Natural killer cell (primary cell): ENCODE results near the gene ATP8B3. TPM values are rescaled to one million over a fixed set of nuclear protein-coding genes. Genes with fewer than 3 reads are reported as not detected.

Source experiments
- ATAC-seq, 3 donors: fragments of 150-1000 bp in 2 of 3; fragments of 200-7000 bp in 1 of 3; cut with Tn5 transposase; 1 replicate in 1 of 3; 2 replicates in 2 of 3; pipeline ENCODE4 v1.10.0; 2021; ENCODE audit warnings: mild to moderate bottlenecking in 2 of 3, moderate library complexity in 2 of 3
- DNase-seq, 2 donors: peaks; one replicate each; pipeline versions ENCODE4 v3.0.0 to v3.0.0-alpha.2; 2013 to 2021; ENCODE audit warnings: mixed read lengths in 1 of 2
- H3K27ac ChIP-seq: one replicate; pipeline ENCODE4 v1.5.1; 2013; ENCODE audit warnings: mild to moderate bottlenecking, low read length
- H3K27me3 ChIP-seq: one replicate; pipeline ENCODE4 v1.6.1; 2013; ENCODE audit warnings: low read length; ENCODE audit not compliant: control insufficient read depth, insufficient read depth
- H3K36me3 ChIP-seq: one replicate; pipeline ENCODE4 v1.6.1; 2013; ENCODE audit warnings: low read length; ENCODE audit not compliant: control insufficient read depth, insufficient read depth
- H3K4me1 ChIP-seq: one replicate; pipeline ENCODE4 v1.6.1; 2013; ENCODE audit warnings: low read length; ENCODE audit not compliant: control insufficient read depth, insufficient read depth
- H3K4me3 ChIP-seq: one replicate; pipeline ENCODE4 v1.5.1; 2013; ENCODE audit warnings: low read length
- H3K9me3 ChIP-seq: one replicate; pipeline ENCODE4 v1.6.1; 2013; ENCODE audit warnings: low read length; ENCODE audit not compliant: control insufficient read depth, insufficient read depth
- H3K27ac Mint-ChIP-seq, 2 donors: one replicate each; pipeline ENCODE4 v1.8.0; 2022; ENCODE audit warnings: mild to moderate bottlenecking in 2 of 2, mixed read lengths in 2 of 2, moderate library complexity in 1 of 2
- H3K27me3 Mint-ChIP-seq, 2 donors: one replicate each; pipeline ENCODE4 v1.8.0; 2022; ENCODE audit warnings: low read depth in 2 of 2, mixed read lengths in 2 of 2
- H3K36me3 Mint-ChIP-seq: one replicate; pipeline ENCODE4 v1.8.0; 2022; ENCODE audit warnings: mixed read lengths
- H3K4me1 Mint-ChIP-seq, 2 donors: one replicate each; pipeline ENCODE4 v1.8.0; 2022; ENCODE audit warnings: mixed read lengths in 2 of 2
- H3K4me3 Mint-ChIP-seq: one replicate; pipeline ENCODE4 v1.8.0; 2022; ENCODE audit warnings: mild to moderate bottlenecking, moderate library complexity, mixed read lengths
- H3K9me3 Mint-ChIP-seq, 2 donors: one replicate each; pipeline ENCODE4 v1.8.0; 2022; ENCODE audit warnings: mixed read lengths in 2 of 2
- CTCF ChIP-seq: fragments of 200-600 bp; IDR thresholded peaks from one replicate; pipeline ENCODE4 v1.8.0; 2022; ENCODE audit warnings: antibody characterized with exemption
- WGBS: methylation state at CpG from one replicate; pipeline ENCODE4 v1.1.7; 2013; ENCODE audit warnings: missing lambda C conversion rate; ENCODE audit not compliant: insufficient coverage; 5-methylcytosine and 5-hydroxymethylcytosine counted together
- intact Hi-C: fragments of 100-400 bp; cut with micrococcal nuclease; formaldehyde crosslinking; loops from one replicate; pipeline ENCODE4 v1.14.2; 2022
- total RNA-seq, 4 donors: library from RNA; stranded (reverse); fragments of 120-200 nt in 1 of 4; gene quantifications; one replicate each; pipeline versions ENCODE4 v1.2.3 to v1.2.4, GENCODE V29; 2013 to 2022

The ATP8B3 gene
- total RNA-seq, 3 donors from 2014 or later (not counting 1 experiment from before 2014, with no cell fraction given): 5.3 to 11.5 (median 11.2) TPM

GRCh38 chr19:1841209-1841924 is 29.3 kb upstream of the ATP8B3 start:
- H3K9me3 Mint-ChIP-seq: no peaks in the 10 kb centered on the region
- WGBS: 91% methylated on average over 35 of the region's 35 CpGs
- no peaks in the 10 kb centered on the region for H3K9me3 ChIP-seq
- no peak for ATAC-seq
- H3K4me3 Mint-ChIP-seq: no peak overlapping the region
- intact Hi-C loops: no loop called here
- peaks cover 59% of the 10 kb centered on the region for H3K4me1 ChIP-seq
- no peaks in the 10 kb centered on the region for H3K27me3 ChIP-seq
- peaks cover 26 to 66% of the 10 kb centered on the region in 2 donors for H3K4me1 Mint-ChIP-seq
- H3K4me3 ChIP-seq: no peak overlapping the region
- H3K27ac ChIP-seq: no peak overlapping the region
- no peaks in the 10 kb centered on the region for H3K27me3 Mint-ChIP-seq
- no peak for DNase-seq
- H3K36me3 Mint-ChIP-seq: no peaks in the 10 kb centered on the region
- no peak for TF ChIP-seq CTCF
- H3K27ac Mint-ChIP-seq: peak overlapping the region in 1 of 2 donors; percentile 43
- H3K36me3 ChIP-seq: peaks cover 7% of the 10 kb centered on the region

DNA sequence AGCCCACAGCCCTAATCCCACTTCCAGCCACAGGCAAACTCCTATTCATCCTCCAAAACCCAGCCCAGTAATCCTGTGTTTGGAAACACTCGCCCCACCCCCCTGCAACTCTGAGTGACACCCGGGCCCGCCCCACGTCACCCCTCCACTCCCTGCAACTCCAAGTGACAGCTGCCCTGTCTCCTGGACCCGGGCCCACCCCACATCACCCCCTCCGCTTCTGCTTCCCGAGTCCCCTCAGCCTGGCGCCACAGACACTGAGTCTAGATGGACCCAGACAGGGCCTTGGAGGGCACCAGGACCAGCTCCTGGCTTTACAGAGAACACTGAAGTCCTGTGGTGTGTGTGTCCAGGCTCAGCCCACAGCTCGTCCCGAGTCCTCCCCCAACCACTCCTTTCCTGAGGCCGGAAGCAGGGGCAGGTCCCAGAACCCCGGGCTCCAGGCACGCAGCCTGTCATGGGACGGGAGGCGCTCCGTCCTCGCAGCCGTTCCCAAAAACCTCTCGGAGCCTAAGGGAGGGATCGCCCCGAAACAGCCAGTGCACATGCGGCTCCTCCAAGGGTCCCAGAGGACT is 28.6 kb upstream of the ATP8B3 start:
- no peaks in the 10 kb centered on the region for H3K9me3 Mint-ChIP-seq

DNA sequence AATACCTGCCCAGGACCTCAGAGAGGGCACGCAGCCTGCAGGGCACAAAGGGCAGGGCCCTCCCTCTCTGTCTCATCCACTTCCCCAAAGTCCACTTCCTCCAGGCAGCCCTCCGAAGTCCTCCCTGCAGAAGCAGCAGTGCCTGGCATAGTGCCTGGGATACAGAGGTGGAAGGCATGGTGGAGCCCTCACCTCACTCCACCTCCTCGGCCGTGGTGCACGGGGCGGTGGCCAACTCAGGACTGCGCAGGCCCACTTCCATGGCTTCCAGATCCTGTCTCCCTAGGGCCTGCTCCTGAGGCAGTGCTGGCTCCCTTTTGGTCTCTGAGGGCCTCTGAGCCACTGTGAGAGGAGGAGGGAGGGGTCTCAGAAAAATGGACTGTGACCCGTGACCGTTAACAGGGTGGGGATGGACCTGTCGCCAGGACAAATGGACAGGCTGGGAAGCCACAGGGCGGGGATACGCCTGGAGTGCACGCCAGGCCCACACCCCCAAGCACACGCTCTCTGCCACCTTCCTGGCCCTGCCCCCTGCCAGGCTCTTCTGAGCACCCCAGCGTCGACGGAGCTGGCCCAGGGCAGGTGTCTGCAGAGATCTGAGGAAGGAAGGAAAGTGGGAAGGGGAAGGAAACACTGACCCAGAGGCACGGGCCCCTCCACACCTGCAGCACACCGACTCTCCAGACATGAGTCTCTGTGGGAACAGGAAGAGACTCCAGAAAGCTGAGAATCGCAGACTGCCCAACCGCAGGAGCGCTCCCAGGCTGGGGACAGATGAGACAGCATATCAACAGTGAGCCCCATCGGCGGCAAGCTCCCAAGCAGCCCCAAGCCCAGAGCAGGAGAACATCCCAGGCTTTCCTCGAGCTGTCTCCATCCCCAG is 27.8 kb upstream of the ATP8B3 start:
- H3K4me1 ChIP-seq: peaks cover 53% of the 10 kb centered on the region
- Mint-ChIP-seq H3K4me1 (peaks cover 16 to 64% of the 10 kb centered on the region in 2 donors), H3K9me3 (no peaks in the 10 kb centered on the region), H3K4me3 (no peak overlapping the region), H3K27ac (no peak overlapping the region), H3K36me3 (no peaks in the 10 kb centered on the region), H3K27me3 (no peaks in the 10 kb centered on the region)
- DNase-seq (no peak), ATAC-seq (no peak)
- peaks cover 7% of the 10 kb centered on the region for H3K36me3 ChIP-seq
- H3K27ac ChIP-seq: no peak overlapping the region
- WGBS: 68% methylated on average over 25 of the region's 25 CpGs
- no peak for TF ChIP-seq CTCF
- H3K27me3 ChIP-seq: no peaks in the 10 kb centered on the region
- no peak overlapping the region for H3K4me3 ChIP-seq
- intact Hi-C loops: no loop called here
- H3K9me3 ChIP-seq: no peaks in the 10 kb centered on the region

More for the DNA sequence above, 28.6 kb upstream of the ATP8B3 start:
- Mint-ChIP-seq H3K27ac (no peak overlapping the region), H3K4me1 (peaks cover 18 to 65% of the 10 kb centered on the region in 2 donors), H3K36me3 (no peaks in the 10 kb centered on the region), H3K27me3 (no peaks in the 10 kb centered on the region), H3K4me3 (no peak overlapping the region)
- ATAC-seq: no peak
- H3K4me1 ChIP-seq: peaks cover 54% of the 10 kb centered on the region
- no peaks in the 10 kb centered on the region for H3K9me3 ChIP-seq
- no peaks in the 10 kb centered on the region for H3K27me3 ChIP-seq
- H3K36me3 ChIP-seq: peaks cover 7% of the 10 kb centered on the region
- intact Hi-C loops: no loop called here
- TF ChIP-seq CTCF: no peak
- WGBS: 88% methylated on average over 22 of the region's 22 CpGs
- no peak for DNase-seq
- no peak overlapping the region for H3K4me3 ChIP-seq
- no peak overlapping the region for H3K27ac ChIP-seq
